NB4 (cell line): Measurements from ENCODE around the gene CWC27.

Source experiments
- DNase-seq: peaks from one replicate; pipeline ENCODE4 v3.0.0; 2010; ENCODE audit warnings: low read depth
- H3K4me3 ChIP-seq: one replicate; pipeline ENCODE4 v1.5.1; 2011; ENCODE audit warnings: mild to moderate bottlenecking, low read depth, low read length, moderate library complexity
- MYC ChIP-seq: IDR thresholded peaks from 2 replicates; pipeline ENCODE4 v1.6.1; 2011; ENCODE audit warnings: low read depth, low read length
- POLR2A ChIP-seq: IDR thresholded peaks from 2 replicates; pipeline ENCODE4 v1.6.1; 2011; ENCODE audit warnings: mild to moderate bottlenecking; ENCODE audit not compliant: insufficient read length; ENCODE audit errors: extremely low read depth
- TF ChIP-seq, protein P1 (sequence below): IDR thresholded peaks from one replicate; pipeline ENCODE4 v1.5.1; 2012; ENCODE audit warnings: low read depth, low read length
- TF ChIP-seq, protein P2 (sequence below): IDR thresholded peaks from 2 replicates; pipeline ENCODE4 v1.6.1; 2011; ENCODE audit warnings: low read depth, low read length

Gene CWC27

DNA sequence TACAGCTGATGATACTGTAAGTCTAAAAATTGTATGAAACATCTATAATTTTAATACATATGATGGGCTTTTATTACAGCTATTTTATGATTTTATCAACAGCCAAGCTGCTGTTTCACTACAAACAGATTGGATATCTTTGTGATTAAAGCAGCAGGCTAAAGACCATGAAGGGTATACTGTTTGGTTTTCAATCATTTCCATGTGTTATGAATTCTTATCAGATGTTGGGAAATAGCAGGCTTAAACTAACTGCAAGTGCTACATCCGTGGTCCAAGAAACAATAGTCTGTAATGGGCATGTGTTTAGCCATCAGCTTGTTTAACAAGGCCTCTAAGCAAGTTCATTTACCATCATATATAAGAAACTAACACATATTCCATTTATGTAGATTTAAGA, 107.5 kb downstream of the CWC27 start:
- TF ChIP-seq, protein P1, sequence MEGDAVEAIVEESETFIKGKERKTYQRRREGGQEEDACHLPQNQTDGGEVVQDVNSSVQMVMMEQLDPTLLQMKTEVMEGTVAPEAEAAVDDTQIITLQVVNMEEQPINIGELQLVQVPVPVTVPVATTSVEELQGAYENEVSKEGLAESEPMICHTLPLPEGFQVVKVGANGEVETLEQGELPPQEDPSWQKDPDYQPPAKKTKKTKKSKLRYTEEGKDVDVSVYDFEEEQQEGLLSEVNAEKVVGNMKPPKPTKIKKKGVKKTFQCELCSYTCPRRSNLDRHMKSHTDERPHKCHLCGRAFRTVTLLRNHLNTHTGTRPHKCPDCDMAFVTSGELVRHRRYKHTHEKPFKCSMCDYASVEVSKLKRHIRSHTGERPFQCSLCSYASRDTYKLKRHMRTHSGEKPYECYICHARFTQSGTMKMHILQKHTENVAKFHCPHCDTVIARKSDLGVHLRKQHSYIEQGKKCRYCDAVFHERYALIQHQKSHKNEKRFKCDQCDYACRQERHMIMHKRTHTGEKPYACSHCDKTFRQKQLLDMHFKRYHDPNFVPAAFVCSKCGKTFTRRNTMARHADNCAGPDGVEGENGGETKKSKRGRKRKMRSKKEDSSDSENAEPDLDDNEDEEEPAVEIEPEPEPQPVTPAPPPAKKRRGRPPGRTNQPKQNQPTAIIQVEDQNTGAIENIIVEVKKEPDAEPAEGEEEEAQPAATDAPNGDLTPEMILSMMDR = no peak
- TF ChIP-seq MYC (no peak), POLR2A (no peak)
- TF ChIP-seq, protein P2, sequence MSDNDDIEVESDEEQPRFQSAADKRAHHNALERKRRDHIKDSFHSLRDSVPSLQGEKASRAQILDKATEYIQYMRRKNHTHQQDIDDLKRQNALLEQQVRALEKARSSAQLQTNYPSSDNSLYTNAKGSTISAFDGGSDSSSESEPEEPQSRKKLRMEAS = no peak
- no peak for DNase-seq
- H3K4me3 ChIP-seq = no peak overlapping the region

DNA sequence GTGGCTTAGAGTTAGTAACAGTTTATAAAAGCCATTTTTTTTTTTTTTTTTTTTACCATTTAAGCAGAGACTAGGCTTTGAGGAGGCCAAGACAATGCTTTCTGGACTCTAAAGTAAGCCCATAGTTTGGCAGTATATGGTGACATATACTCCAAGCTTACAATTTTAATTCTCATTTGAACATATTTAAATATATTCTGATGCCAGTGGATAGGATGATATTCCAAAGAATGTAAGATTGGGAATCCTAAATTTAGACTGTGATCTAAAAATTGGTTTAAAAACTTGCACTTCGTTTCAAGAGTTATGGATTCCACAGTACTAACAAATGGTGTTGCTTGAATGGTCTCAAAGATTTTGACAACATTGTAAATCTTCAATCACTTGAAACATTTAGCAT, 112.1 kb downstream of the CWC27 start:
- no peak for DNase-seq
- TF ChIP-seq MYC (no peak), POLR2A (no peak)
- TF ChIP-seq, protein P2 = no peak
- TF ChIP-seq, protein P1 = no peak
- no peak overlapping the region for H3K4me3 ChIP-seq

DNA sequence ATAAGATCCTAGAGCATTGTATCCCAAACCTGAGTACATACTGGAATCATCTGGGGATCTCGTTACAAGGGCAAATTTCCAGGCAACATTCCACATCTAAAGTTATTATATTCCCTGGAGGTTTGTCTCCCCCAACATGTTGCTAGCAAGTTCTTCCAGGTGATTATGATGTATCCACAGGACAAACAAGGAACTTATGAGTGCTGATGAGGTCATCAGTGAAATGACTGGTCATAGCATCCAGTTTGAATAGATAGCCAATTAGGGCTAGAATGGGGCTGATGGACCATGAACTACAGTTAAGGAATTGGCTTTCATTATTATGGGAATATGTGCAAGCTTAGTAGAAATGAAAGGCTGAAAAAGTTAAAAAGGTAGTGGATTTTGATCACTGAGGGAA, 115.2 kb downstream of the CWC27 start:
- no peak for DNase-seq
- TF ChIP-seq MYC = no peak
- TF ChIP-seq, protein P1 = no peak
- TF ChIP-seq, protein P2 = no peak
- TF ChIP-seq POLR2A = no peak
- no peak overlapping the region for H3K4me3 ChIP-seq

DNA sequence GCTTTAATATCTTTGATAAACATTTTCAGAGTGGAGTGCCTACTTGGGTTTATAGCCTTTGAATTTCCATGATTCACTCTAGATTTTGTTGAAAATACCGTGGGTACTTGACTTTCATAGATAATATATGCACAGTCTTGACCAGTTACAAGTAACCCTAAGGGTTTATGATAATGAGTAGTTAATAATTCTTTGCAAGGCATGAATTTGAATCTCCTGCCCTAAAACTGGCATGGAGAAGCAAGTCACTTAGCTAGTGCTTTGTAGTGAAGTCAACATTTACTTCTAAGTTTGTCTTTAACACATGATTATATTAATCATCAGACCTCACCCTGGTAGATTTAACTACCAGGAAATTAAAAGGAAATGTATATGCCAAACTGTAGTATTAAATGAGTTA, 115.8 kb downstream of the CWC27 start:
- TF ChIP-seq MYC (no peak), POLR2A (no peak)
- TF ChIP-seq, protein P1 = no peak
- TF ChIP-seq, protein P2 = no peak
- DNase-seq = no peak
- H3K4me3 ChIP-seq = no peak overlapping the region

DNA sequence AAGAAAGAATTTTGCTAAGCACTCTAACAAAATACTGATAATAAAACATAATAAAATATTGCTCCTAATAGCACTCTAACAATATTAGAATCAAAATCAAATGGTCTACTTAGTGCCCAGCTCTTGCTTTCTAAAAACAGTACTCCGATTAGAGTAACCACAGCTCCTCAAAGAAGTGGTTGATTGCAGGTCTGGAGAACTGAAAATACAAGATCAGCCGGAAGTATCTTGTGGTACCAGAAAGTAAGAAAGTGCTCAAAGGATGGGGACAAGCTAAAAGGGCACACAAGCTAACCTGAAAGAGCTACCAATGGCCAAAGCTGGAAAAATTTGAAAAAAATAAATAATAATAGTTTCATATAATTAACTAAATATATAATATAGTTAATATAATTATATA, 119.2 kb downstream of the CWC27 start:
- DNase-seq = no peak
- TF ChIP-seq, protein P2 = no peak
- TF ChIP-seq MYC (no peak), POLR2A (no peak)
- TF ChIP-seq, protein P1 = no peak
- no peak overlapping the region for H3K4me3 ChIP-seq

DNA sequence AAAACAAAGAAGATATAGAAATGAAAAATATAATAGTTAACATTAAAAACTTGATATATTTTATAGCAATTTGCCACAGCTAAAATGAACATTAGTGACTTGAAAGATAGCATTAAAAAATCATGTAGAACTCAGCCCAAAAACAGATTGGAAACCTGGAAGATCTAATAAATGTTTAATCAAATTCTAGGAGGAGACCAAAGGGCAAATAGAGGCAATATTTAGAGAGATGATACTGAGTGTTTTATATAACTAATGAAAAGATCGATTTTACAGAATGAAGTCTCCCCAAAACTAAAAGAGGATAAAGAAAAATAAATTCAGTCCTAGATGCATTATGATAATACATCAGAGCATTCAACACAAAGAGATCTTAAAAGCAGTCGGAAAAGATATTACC, 127.0 kb downstream of the CWC27 start:
- no peak overlapping the region for H3K4me3 ChIP-seq
- TF ChIP-seq, protein P1 = no peak
- TF ChIP-seq, protein P2 = no peak
- TF ChIP-seq MYC (no peak), POLR2A (no peak)
- DNase-seq = no peak
